ENCODE data around the gene RAD18.
A peak's percentile ranks its signal among the peaks of the same experiment; 100 is the strongest.

RAD18 gene

GRCh38 chr3:8856071-8856470, 107.2 kb downstream of the RAD18 start:
- no peak overlapping the region for H2BK5ac ChIP-seq (ENCODE audit: low read length)
- no peaks in the 10 kb centered on the region for H3K9me3 ChIP-seq (replicated peaks in 1 of 2; ENCODE audit: control insufficient read depth in 2 of 2, insufficient read depth in 1 of 2, low read depth in 1 of 2, low read length in 2 of 2)
- H3K9ac ChIP-seq (ENCODE audit: low read depth, low read length, poor library complexity), result no peak overlapping the region
- H3K27ac ChIP-seq (replicated peaks; ENCODE audit: low read length), result no peak overlapping the region
- no CpG with 5 or more reads among the region's 10 CpGs for WGBS, 2 donors (ENCODE audit: extremely low coverage in 2 of 2, insufficient read length in 2 of 2, insufficient replicate concordance in 1 of 2)
- no peak overlapping the region for H3K4me2 ChIP-seq (ENCODE audit: insufficient read depth, low read length, poor library complexity, severe bottlenecking)
- H4K91ac ChIP-seq (ENCODE audit: low read depth, low read length, poor library complexity), result no peak overlapping the region
- no peak overlapping the region for H2BK12ac ChIP-seq (ENCODE audit: low read length)
- H3K23ac ChIP-seq (ENCODE audit: low read depth, low read length, poor library complexity), result no peak overlapping the region
- H3K4me3 ChIP-seq (ENCODE audit: low read length in 2 of 2), result no peak overlapping the region
- no peak overlapping the region for H2BK15ac ChIP-seq (ENCODE audit: low read length)
- no peak overlapping the region for H2AFZ ChIP-seq (ENCODE audit: low read length)
- no peaks in the 10 kb centered on the region for H3K4me1 ChIP-seq (ENCODE audit: control insufficient read depth in 2 of 2, insufficient read depth in 1 of 2, low read depth in 1 of 2, low read length in 2 of 2)
- no peaks in the 10 kb centered on the region for H3K79me1 ChIP-seq (ENCODE audit: low read depth, low read length)
- H3K27me3 ChIP-seq (ENCODE audit: control insufficient read depth in 3 of 3, insufficient read depth in 3 of 3, low read depth in 1 of 3, low read length in 3 of 3), result no peaks in the 10 kb centered on the region
- no peak overlapping the region for H2BK120ac ChIP-seq (ENCODE audit: low read depth, low read length)
- no peaks in the 10 kb centered on the region for H3K36me3 ChIP-seq (replicated peaks in 1 of 2; ENCODE audit: control insufficient read depth in 2 of 2, insufficient read depth in 2 of 2, low read length in 2 of 2)
- DNase-seq (ENCODE audit: low spot score), result no peak
- no peak overlapping the region for H2AK5ac ChIP-seq (ENCODE audit: low read depth, low read length)
- H3K4ac ChIP-seq (ENCODE audit: low read length), result no peak overlapping the region
- no peak overlapping the region for H3K14ac ChIP-seq (ENCODE audit: low read length)
- no peak overlapping the region for H4K8ac ChIP-seq (ENCODE audit: low read depth, low read length)
- H3K18ac ChIP-seq (ENCODE audit: low read length), result no peak overlapping the region

GRCh38 chr3:8854656-8855055, 108.6 kb downstream of the RAD18 start:
- Histone ChIP-seq H2BK120ac (ENCODE audit: low read depth, low read length) (no peak overlapping the region), H3K4me3 (ENCODE audit: low read length in 2 of 2) (no peak overlapping the region), H2AFZ (ENCODE audit: low read length) (no peak overlapping the region), H3K23ac (ENCODE audit: low read depth, low read length, poor library complexity) (no peak overlapping the region), H4K8ac (ENCODE audit: low read depth, low read length) (no peak overlapping the region), H2BK15ac (ENCODE audit: low read length) (no peak overlapping the region), H3K79me1 (ENCODE audit: low read depth, low read length) (no peaks in the 10 kb centered on the region), H3K4me2 (ENCODE audit: insufficient read depth, low read length, poor library complexity, severe bottlenecking) (no peak overlapping the region), H3K27ac (replicated peaks; ENCODE audit: low read length) (no peak overlapping the region), H3K14ac (ENCODE audit: low read length) (no peak overlapping the region), H2BK12ac (ENCODE audit: low read length) (no peak overlapping the region), H3K36me3 (replicated peaks in 1 of 2; ENCODE audit: control insufficient read depth in 2 of 2, insufficient read depth in 2 of 2, low read length in 2 of 2) (no peaks in the 10 kb centered on the region), H3K18ac (ENCODE audit: low read length) (peak overlapping the region; percentile 9), H3K4me1 (ENCODE audit: control insufficient read depth in 2 of 2, insufficient read depth in 1 of 2, low read depth in 1 of 2, low read length in 2 of 2) (no peaks in the 10 kb centered on the region), H3K4ac (ENCODE audit: low read length) (no peak overlapping the region), H2AK5ac (ENCODE audit: low read depth, low read length) (no peak overlapping the region), H3K9ac (ENCODE audit: low read depth, low read length, poor library complexity) (no peak overlapping the region), H4K91ac (ENCODE audit: low read depth, low read length, poor library complexity) (no peak overlapping the region), H3K27me3 (ENCODE audit: control insufficient read depth in 3 of 3, insufficient read depth in 3 of 3, low read depth in 1 of 3, low read length in 3 of 3) (no peaks in the 10 kb centered on the region), H2BK5ac (ENCODE audit: low read length) (no peak overlapping the region), H3K9me3 (replicated peaks in 1 of 2; ENCODE audit: control insufficient read depth in 2 of 2, insufficient read depth in 1 of 2, low read depth in 1 of 2, low read length in 2 of 2) (no peaks in the 10 kb centered on the region)
- no CpG with 5 or more reads among the region's 4 CpGs for whole genome bisulfite sequencing, 2 donors (ENCODE audit: extremely low coverage in 2 of 2, insufficient read length in 2 of 2, insufficient replicate concordance in 1 of 2)
- DNase-seq (ENCODE audit: low spot score), result no peak

DNA sequence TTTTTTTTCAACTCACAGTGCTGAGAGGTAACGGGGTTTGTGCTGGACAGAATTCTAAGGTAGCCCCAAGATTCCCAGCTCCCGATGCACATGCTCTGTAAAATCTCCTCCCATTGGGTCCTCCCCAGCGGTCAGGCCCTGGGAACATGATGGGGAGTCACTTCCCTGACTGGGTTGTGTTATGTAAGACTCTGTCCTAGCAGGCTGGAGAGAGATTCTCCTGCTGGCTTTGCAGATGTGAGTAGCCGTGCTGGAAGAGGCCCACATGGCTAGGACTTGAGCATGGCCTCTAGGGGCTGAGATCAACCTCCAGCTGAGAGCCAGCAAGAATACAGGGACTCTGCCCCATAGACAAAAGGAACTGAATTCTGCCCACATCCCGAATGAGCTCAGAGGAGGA, 110.2 kb downstream of the RAD18 start:
- Histone ChIP-seq H3K36me3 (replicated peaks in 1 of 2; ENCODE audit: control insufficient read depth in 2 of 2, insufficient read depth in 2 of 2, low read length in 2 of 2) (no peaks in the 10 kb centered on the region), H3K23ac (ENCODE audit: low read depth, low read length, poor library complexity) (no peak overlapping the region), H2AFZ (ENCODE audit: low read length) (no peak overlapping the region), H3K4me3 (ENCODE audit: low read length in 2 of 2) (no peak overlapping the region), H3K4me2 (ENCODE audit: insufficient read depth, low read length, poor library complexity, severe bottlenecking) (no peak overlapping the region), H2AK5ac (ENCODE audit: low read depth, low read length) (no peak overlapping the region), H3K79me1 (ENCODE audit: low read depth, low read length) (no peaks in the 10 kb centered on the region), H2BK5ac (ENCODE audit: low read length) (no peak overlapping the region), H2BK15ac (ENCODE audit: low read length) (no peak overlapping the region), H3K18ac (ENCODE audit: low read length) (no peak overlapping the region), H3K9me3 (replicated peaks in 1 of 2; ENCODE audit: control insufficient read depth in 2 of 2, insufficient read depth in 1 of 2, low read depth in 1 of 2, low read length in 2 of 2) (no peaks in the 10 kb centered on the region), H3K27ac (replicated peaks; ENCODE audit: low read length) (no peak overlapping the region), H3K14ac (ENCODE audit: low read length) (no peak overlapping the region), H3K4me1 (ENCODE audit: control insufficient read depth in 2 of 2, insufficient read depth in 1 of 2, low read depth in 1 of 2, low read length in 2 of 2) (no peaks in the 10 kb centered on the region), H3K4ac (ENCODE audit: low read length) (no peak overlapping the region), H2BK120ac (ENCODE audit: low read depth, low read length) (no peak overlapping the region), H3K27me3 (ENCODE audit: control insufficient read depth in 3 of 3, insufficient read depth in 3 of 3, low read depth in 1 of 3, low read length in 3 of 3) (no peaks in the 10 kb centered on the region), H4K8ac (ENCODE audit: low read depth, low read length) (no peak overlapping the region), H3K9ac (ENCODE audit: low read depth, low read length, poor library complexity) (no peak overlapping the region), H4K91ac (ENCODE audit: low read depth, low read length, poor library complexity) (no peak overlapping the region), H2BK12ac (ENCODE audit: low read length) (no peak overlapping the region)
- no peak for DNase-seq (ENCODE audit: low spot score)
- no CpG with 5 or more reads among the region's 5 CpGs for WGBS, 2 donors (ENCODE audit: extremely low coverage in 2 of 2, insufficient read length in 2 of 2, insufficient replicate concordance in 1 of 2)

DNA sequence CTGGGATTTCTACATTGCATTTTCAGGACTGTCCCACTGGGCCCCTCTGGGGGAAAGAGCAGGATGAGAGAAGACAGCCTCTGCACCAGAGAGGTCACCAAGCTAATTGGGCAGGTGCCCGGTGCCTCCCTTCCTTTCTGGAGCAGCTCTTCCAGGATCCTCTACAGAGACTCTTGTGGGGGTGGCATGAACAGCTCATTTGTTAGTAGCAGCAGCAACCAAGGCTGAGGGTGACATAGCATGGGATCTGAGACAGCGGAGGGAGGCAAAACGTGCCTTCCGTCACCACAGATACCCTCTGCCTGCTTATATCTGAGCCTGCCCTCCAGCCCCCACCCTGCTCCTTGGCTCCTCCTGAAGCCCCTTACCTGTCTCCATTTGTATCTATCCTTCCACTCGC, 110.8 kb downstream of the RAD18 start:
- WGBS, 2 donors (ENCODE audit: extremely low coverage in 2 of 2, insufficient read length in 2 of 2, insufficient replicate concordance in 1 of 2), result no CpG with 5 or more reads among the region's 5 CpGs
- H3K9me3 ChIP-seq (replicated peaks in 1 of 2; ENCODE audit: control insufficient read depth in 2 of 2, insufficient read depth in 1 of 2, low read depth in 1 of 2, low read length in 2 of 2), result no peaks in the 10 kb centered on the region
- H3K36me3 ChIP-seq (replicated peaks in 1 of 2; ENCODE audit: control insufficient read depth in 2 of 2, insufficient read depth in 2 of 2, low read length in 2 of 2), result no peaks in the 10 kb centered on the region
- H3K27me3 ChIP-seq (ENCODE audit: control insufficient read depth in 3 of 3, insufficient read depth in 3 of 3, low read depth in 1 of 3, low read length in 3 of 3), result no peaks in the 10 kb centered on the region
- DNase-seq (ENCODE audit: low spot score), result no peak
- H4K8ac ChIP-seq (ENCODE audit: low read depth, low read length), result no peak overlapping the region
- no peak overlapping the region for H3K14ac ChIP-seq (ENCODE audit: low read length)
- H3K4me1 ChIP-seq (ENCODE audit: control insufficient read depth in 2 of 2, insufficient read depth in 1 of 2, low read depth in 1 of 2, low read length in 2 of 2), result no peaks in the 10 kb centered on the region
- H2AFZ ChIP-seq (ENCODE audit: low read length), result no peak overlapping the region
- no peaks in the 10 kb centered on the region for H3K79me1 ChIP-seq (ENCODE audit: low read depth, low read length)
- H2BK5ac ChIP-seq (ENCODE audit: low read length), result no peak overlapping the region
- no peak overlapping the region for H3K9ac ChIP-seq (ENCODE audit: low read depth, low read length, poor library complexity)
- no peak overlapping the region for H4K91ac ChIP-seq (ENCODE audit: low read depth, low read length, poor library complexity)
- no peak overlapping the region for H3K18ac ChIP-seq (ENCODE audit: low read length)
- no peak overlapping the region for H3K23ac ChIP-seq (ENCODE audit: low read depth, low read length, poor library complexity)
- H3K4ac ChIP-seq (ENCODE audit: low read length), result no peak overlapping the region
- H2BK120ac ChIP-seq (ENCODE audit: low read depth, low read length), result no peak overlapping the region
- H2BK15ac ChIP-seq (ENCODE audit: low read length), result no peak overlapping the region
- no peak overlapping the region for H2AK5ac ChIP-seq (ENCODE audit: low read depth, low read length)
- no peak overlapping the region for H3K4me2 ChIP-seq (ENCODE audit: insufficient read depth, low read length, poor library complexity, severe bottlenecking)
- H3K4me3 ChIP-seq (ENCODE audit: low read length in 2 of 2), result no peak overlapping the region
- H2BK12ac ChIP-seq (ENCODE audit: low read length), result no peak overlapping the region
- H3K27ac ChIP-seq (replicated peaks; ENCODE audit: low read length), result no peak overlapping the region

Measured in neuronal stem cell (in vitro differentiated cells).